NCI-H2227 (cell line): ENCODE data around the gene PTGER2.

Source experiments
- DNase-seq: peaks from one replicate; lab custom pipeline; 2025; ENCODE audit not compliant: unreplicated experiment; lab: John Stamatoyannopoulos, UW

Gene PTGER2

GRCh38 chr14:52369305-52369801, 55.2 kb downstream of the PTGER2 start:
- DNase-seq = no peak

- no peak for DNase-seq
These were observed 56.4 kb downstream of the PTGER2 start for GRCh38 chr14:52370406-52370935.

- DNase-seq = no peak
These were observed 63.8 kb downstream of the PTGER2 start for GRCh38 chr14:52377940-52378339.
